SK-N-SH treated with all-trans-retinoic acid at 6 μM for 48 hours (cell line): ENCODE data around the gene AUTS2.

Experiments
- ISL1 ChIP-seq: fragments of 250-450 bp; sonication (Bioruptor Pico); IDR thresholded peaks from 2 replicates; pipeline ENCODE4 v2.1.2; 2022; ENCODE audit warnings: mild to moderate bottlenecking, moderate library complexity
- PPARA ChIP-seq: fragments of 250-450 bp; sonication (Bioruptor Pico); IDR thresholded peaks from 2 replicates; pipeline ENCODE4 v1.5.0; 2020; ENCODE audit warnings: mild to moderate bottlenecking, borderline replicate concordance
- TOX ChIP-seq: fragments of 250-450 bp; sonication (Bioruptor Pico); IDR thresholded peaks from 2 replicates; pipeline ENCODE4 v1.8.0; 2021; ENCODE audit warnings: mild to moderate bottlenecking, moderate library complexity, borderline replicate concordance
- ZNF70 ChIP-seq: fragments of 450-650 bp; formaldehyde crosslinking; IDR thresholded peaks from 2 replicates; pipeline ENCODE4 v1.5.0; 2020; ENCODE audit warnings: mild to moderate bottlenecking, moderate library complexity

DNA sequence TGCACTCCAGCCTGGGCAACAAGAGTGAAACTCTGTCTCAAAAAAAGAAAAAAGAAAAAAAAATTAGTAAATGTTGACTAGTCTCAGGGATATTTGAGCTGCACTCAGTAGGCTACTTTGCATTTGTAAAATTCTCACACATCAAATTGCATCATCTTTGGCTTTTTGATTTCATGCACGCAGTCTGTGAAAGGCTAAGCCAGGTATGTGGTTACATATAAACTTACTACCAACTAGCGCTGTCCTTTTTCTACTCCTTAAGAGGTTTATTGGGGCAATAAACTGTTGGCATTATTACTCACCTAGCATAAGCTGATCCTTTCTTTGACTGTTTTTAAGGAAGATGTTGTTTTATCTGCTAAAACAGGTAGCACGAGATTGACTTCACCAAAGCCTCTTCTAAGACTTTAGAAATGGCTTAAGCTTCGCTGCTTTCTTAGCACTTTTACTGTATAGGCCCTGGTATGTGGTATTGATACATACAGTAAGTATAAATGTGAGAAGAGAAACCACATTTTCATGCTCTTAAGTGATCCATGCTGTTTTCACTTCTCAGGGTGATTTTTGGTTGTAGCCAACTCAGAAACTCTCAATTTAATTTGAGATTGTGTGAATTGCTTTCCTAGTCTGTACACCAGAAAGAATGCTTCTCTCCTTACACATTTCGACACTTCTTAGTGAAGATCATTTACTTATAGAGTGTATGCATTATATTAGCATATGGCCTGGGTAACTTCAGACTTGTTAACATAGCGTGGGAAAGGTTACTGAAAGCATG, 323.9 kb downstream of the AUTS2 start:
- TF ChIP-seq TOX (CRISPR knock-in tag) (no peak), PPARA (CRISPR knock-in tag) (no peak), ZNF70 (CRISPR knock-in tag) (no peak), ISL1 (no peak)
